HG03558 (cell line): ENCODE results near the gene SELENOO.

Experiments
- ATAC-seq: cut with Tn5 transposase; IDR thresholded peaks from one replicate; pipeline ENCODE4 v1.9.1; 2021; ENCODE audit warnings: moderate number of reproducible peaks; ENCODE audit not compliant: unreplicated experiment; ENCODE audit errors: extremely low read depth

The SELENOO gene

DNA sequence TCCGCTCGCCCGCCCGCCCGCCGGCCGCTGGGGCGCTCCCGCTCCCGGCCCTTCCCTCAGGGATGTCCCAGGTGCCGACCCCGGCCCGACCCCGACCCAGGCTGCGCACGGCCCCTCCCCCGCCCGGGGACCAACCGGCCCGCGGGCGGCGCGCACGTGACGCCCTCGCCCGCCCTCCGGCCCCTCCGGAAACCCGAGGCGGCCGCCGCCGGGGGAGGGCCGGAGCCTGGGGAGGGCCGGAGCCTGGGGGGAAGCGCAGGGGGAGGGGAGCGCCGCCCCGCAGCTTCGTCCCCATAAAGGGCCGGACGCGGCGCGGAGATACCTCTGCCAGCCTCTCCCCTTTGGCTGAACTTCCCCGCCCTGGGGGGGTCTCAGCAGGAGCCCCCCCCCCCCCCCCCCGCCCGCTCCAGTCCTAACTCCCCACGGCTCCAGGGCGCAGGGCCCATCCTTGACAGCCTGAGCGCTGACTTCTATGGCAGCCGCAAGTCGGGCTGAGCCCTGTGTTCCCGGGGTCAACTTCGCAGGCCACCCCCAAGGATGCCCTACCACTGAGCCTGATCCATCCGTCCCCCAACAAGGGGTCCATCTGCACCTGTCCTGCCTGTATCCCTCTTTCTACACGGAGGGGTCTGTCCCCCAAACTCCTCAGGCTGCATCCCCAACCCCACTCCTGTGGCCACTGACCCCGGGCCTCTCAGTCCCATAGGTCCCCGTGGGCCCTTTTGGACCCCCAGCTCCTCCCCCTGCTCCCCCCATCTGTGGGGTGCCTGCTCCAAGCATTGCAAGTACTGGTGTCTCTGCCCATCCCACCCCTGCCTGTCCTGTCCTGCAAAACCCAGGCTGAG lies 61.0 kb downstream of the SELENOO start, which contains the start of gene MAPK12:
TSS of gene MAPK12 (minus strand) at position 69 of the 845 bp plus-strand sequence. CDS start 174 bp downstream, outside the sequence.
- ATAC-seq = no peak

DNA sequence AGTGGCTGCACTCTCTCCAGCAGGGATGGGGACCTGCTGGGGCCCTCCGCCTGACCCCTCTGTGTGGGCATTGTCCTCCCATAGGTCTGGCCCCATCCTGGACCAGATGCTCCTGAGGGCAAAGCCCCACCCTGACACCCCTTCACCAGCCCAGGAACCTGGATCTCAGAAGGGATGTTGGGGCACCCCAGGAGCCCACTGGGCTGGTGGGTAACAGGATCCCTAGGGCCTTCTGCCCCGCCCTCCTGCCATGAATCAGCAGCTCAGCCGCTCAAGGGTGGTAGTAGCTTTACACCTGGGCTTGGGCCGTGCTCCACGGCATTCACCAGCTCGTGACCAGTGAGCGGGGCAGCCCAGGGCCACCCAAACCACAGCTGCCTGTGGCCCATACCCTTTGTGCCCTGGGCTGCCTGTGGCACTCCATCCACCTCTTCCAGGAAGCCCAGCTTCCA lies 61.7 kb downstream of the SELENOO start:
- no peak for ATAC-seq

DNA sequence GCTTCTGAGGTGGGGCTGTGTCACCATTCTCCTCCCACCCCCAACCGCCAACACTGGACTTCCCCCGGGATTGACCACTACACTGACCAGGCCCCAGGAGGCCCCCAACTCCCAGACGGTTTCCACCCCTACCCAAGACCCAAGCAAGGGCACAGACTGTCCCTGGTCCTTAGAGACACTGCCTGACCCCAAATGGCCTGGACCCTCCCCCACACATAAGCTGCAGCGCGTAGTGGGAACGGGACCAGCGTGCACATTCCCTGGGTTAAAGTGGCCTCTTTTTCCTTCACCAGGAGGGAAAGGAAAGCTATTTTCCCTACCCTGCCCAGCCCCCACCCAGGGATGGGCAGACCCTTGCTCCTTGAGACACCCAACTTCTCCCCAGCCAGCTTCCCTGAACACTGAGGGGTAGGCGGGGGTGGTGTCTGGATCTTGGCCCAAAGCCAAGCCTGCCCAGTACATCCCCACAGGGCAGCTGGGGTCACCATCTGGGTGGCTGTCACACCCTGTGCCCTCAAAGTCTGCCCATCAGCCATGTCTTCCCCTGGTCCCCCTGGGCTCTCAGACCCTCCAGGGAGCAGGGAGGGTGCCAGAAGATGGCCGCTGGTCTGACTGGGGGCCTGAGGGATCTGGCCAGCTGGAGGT lies 62.3 kb downstream of the SELENOO start:
- no peak for ATAC-seq

DNA sequence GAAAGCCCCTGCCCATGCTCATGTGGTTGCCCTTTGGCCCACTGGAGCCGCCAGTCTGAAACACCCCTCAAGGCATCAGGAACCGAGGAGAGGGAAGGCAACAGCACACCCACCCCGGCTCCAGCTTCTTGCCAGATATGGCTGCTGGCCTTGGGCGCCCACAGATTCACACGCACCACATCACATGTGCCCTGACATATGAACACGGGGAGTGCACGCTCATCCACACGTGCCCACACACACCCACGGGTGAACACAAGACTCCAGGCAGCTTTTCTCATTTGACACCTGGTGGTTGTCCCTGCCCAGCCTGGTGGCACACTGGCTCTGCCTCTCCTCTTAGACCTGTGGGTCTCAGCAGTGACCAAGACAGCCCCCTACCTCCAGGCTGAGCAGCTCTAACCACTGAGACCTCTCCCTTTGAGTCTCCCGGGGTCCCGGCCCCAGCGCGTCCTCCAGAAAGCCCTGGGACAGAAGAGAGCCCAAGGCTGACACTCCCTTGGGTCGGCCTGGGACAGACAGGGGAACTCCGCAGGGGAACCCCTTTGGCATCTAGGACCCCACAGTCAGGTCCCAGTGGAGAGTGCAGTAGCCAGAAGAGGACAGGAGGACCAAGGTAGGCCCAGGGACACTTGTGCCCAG lies 63.4 kb downstream of the SELENOO start:
- ATAC-seq = no peak

DNA sequence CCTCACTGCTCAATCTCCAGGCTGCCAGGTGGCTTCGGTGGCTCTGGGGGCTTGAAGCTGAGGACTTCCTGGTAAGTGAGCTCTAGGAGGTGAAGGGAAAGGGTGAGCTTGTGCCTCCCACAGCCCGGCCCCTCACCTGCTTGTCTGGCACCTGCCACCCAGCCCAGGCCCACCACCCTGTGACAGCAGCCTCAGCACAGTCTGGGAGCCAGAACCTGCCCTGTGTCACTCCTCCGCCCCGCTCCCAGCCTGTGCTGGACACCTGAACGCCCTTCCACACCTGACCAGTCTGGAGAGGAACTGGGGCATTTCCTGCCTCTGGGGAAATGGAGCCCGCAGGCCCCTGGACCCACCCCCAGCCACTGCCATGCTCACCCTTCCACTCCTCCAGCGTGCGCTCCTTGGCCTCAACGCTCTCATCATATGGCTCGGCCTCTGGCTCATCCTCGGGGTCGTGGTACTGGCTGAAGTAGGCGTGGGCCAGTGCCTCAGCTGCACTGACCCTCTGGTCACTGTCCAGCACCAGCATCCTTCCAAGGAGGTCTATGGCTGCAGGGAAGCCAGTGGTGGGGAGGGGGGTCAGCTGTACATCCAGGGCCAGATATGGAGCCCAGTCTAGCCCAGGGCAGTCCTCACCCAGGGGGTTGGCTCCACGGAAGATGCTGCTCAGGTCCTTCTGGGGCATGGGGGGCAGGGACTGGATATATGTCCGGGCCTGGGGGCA lies 64.3 kb downstream of the SELENOO start:
- ATAC-seq = no peak

DNA sequence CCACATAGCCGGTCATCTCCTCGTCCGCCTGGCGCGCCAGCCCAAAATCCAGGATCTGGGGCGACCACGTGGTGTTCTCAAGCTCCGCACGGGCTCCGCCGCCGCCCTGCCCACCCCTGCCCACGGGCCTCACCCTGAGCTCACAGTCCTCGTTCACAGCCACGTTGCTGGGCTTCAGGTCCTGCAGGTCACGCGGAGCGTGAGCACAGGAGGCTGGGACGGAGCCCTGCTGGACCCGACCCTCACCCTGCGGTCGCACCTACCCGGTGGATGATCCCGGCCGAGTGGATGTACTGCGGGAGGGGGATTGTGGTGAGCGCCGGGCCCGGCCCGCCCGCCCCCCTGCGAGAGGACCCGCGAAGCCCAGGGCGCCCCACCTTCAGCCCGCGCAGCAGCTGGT lies 66.2 kb downstream of the SELENOO start:
- no peak for ATAC-seq
